IPS-NIHi7 (cell line): Measurements from ENCODE around the gene USP36.
"Not testable (repeated sequence)": the region's sequence is repeated elsewhere in the genome, so short reads cannot be mapped to it uniquely, and the experiment has no call there.

Experiments used
- DNase-seq: peaks from one replicate; pipeline ENCODE4 v3.0.0; 2012; ENCODE audit warnings: mixed read lengths; ENCODE audit errors: extremely low spot score

The USP36 gene

DNA sequence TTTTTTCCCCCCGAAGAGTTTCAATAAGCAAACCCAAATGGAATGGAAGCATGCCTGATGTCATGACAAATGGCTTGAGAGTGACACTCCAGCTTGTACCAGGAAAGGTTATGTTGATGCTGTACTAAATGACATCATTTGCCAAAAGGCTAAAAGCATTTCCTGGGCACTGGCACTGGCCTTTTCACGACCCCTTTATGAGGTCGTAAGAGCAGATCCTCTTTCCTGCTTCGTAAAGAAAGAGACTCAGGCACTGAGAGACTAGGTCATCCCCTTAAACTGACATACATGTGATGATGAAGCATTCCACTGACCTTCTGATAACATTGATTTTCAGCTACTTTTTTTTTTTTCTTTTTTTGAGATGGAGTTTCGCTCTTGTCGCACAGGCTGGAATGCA lies 31.9 kb upstream of the USP36 start:
- DNase-seq = no peak

DNA sequence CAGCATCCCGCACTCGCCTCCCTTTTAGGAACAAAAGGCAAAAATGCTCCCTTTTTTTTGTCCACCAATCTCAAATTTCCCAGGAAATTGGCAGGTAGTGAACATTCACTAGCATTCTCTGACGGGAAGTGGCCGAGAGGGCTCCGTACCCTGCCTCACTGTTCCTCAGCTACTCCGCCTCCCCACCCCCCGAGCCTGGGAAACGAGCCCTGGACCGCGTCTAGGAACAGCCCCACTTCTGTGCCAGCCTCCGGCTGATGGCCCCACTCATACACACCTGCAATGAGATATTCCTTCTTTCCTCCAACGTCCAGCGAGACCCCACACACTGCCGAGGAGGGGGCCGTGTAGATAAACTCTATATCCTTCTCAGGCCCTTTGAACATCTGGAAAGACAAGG lies 30.0 kb upstream of the USP36 start:
- DNase-seq = no peak

- no peak for DNase-seq
These were observed 27.8 kb upstream of the USP36 start for GRCh38 chr17:78868391-78868790.

DNA sequence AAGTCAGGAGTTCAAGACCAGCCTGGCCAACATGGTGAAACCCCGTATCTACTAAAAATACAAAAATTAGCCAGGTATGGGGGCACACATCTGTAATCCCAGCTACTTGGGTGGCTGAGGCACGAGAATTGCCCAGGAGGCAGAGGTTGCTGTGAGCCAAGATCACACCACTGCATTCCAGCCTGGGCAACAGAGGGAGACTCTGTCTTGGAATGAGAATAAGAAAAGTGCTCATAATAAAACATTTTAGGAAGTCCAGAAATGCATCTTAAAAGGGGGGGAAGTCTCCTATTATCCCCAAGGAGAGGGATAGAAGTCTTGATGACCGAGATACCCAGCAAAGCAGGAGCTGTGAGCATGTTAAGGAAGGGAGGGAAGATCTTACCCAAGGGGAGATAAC lies 26.4 kb upstream of the USP36 start:
- DNase-seq = not testable (repeated sequence)

DNA sequence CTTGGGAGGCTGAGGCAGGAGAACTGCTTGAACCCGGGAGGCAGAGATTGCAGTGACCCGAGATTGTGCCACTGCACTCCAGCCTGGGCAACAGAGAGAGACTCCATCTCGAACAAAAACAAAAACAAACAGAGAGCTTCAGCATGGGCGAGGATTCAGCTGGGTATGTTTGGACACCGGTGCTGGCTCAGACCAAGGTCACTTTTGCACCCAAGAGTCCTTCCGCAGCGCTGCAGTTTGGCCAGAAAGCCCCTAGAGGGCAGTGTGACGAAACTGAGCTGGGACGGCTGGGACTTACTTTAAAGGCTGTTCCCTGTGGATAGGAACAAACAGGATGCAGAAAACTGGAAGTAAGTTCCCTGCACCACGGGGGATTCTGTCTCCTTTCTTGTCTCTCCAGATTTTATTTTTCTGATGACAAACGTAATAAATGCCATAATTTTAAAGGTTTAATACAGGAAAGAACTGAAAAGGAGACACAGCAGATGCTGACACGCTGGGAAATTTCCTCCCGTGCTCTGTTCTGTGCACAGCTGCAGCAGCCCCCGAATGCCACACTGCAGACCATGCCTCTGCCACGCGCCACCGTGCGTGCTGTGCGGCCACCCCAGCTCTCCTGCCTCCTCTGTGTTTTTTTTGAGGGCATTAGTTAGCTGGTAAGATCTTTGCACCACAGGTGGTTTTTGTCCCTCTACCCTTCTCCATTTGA lies 25.2 kb upstream of the USP36 start:
- DNase-seq = peak; percentile 86

DNA sequence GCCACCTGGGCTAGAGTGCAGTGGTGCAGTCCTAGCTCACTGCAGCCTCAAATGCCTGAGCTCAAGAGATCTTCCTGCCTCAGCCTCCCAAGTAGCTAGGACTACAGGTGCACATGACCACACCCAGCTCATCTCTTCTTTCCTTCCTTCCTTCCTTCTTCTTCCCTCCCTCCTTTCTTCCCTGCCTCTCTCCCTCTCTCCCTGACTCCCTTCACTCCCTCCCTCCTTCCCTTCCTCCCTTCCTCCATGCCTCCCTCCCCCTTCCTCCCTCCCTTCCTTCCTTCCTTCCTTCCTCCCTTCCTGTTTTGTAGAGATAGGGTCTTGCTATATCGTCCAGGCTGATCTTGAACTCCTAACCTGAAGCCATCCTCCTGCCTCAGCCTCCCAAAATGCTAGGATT lies 23.5 kb upstream of the USP36 start:
- DNase-seq = no peak

GRCh38 chr17:78862073-78863023 lies 21.7 kb upstream of the USP36 start:
- DNase-seq = no peak

DNA sequence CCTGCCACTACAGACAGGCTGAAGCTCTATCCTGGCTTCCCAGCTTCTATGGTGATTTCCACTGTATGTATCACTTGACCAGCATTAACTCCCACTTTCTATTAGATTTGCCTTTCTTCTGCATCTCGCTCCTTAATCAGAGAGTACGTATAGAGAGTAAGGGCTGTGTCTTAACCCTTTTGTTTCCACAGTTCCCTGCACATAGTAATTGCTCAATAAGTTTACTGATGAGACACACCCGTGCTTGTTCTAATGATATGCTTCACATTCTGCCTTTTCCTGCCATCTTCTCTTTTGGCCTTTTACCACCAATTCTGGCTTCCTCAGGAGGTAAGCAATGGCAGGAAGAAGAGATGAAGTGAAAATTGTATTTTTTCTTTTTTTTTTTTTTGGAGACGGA lies 20.6 kb upstream of the USP36 start:
- no peak for DNase-seq

GRCh38 chr17:78859051-78859450 lies 18.4 kb upstream of the USP36 start:
- DNase-seq = no peak

GRCh38 chr17:78857266-78857665 lies 16.7 kb upstream of the USP36 start:
- DNase-seq = no peak

- no peak for DNase-seq
These were observed 15.0 kb upstream of the USP36 start for GRCh38 chr17:78855561-78856165.

DNA sequence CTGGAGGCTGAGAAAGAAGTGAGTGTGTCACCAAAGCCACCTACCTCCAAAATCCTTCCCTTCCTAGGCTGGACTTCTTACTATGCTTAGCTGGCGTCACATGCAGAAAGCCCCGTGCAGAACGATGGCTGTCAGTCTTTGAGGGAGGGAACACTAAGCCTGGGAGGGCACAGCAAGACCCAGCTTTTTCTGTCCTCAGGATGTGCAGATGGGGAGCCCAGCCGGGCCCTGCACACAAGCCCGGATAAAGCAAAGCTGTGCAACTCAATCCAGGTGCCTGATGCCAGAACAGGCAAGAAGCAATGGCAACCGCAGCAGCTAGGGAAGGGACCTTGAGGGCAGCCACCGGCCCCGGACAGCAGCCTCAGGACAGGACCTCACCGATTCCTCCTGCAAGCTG lies 13.9 kb upstream of the USP36 start:
- no peak for DNase-seq

DNA sequence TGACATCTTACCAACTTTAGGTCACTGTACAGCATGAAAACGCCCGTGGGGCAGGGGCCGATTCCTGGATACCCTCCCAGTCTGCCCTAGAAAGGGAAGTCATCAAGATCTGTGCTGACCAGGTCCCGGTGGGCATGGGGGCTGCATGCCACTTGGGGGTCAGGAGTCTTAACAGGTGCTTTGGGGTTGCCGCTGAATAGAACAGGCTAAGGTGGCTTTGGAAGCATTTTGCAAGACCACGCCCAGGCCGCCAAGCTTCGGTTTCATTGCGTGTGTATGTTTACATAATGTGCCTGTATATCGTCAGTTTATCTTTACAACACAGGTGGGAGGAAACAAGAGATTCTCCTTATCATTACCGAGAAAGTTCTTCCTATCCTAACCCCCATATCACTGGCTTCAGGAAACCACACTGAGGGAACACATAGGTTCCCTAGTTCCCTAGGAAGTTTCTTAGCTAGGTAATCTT lies 13.3 kb upstream of the USP36 start:
- no peak for DNase-seq

DNA sequence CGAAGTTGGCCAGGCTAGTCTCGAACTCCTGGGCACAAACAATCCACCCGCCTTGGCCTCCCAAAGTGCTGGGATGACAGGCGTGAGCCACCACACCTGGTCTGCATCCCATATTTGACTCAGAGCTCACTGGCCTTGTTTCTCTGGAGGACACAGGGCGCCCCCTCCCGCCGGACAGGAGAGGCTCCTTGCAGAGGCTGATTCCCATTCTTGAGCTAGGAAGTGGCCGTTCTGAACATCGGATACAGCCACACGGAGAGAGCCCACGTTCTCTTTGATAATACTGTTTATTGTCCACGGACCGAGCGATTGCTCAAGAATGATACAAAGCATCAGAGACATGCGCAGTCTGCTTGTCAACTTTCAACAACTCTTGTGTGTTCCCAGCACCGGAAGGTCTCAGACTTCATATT lies 12.1 kb upstream of the USP36 start:
- peak; percentile 47 for DNase-seq

DNA sequence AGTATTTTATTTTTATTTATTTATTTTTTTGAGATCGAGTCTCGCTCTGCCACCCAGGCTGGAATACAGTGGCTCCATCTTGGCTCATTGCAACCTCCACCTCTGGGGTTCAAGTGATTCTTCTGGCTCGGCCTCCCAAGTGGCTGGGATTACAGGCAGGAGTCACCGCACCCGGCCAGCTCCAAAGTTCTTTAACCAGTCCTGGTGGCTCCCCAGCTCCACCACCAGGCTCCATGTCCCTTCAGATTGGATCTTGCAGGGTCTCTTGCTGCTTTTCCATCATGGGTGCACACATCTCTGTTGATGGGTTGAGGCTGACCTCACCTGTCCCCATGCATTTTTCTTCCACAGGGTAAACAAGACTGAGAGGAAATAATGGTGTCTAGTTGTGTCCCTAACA lies 8.4 kb upstream of the USP36 start:
- no peak for DNase-seq

DNA sequence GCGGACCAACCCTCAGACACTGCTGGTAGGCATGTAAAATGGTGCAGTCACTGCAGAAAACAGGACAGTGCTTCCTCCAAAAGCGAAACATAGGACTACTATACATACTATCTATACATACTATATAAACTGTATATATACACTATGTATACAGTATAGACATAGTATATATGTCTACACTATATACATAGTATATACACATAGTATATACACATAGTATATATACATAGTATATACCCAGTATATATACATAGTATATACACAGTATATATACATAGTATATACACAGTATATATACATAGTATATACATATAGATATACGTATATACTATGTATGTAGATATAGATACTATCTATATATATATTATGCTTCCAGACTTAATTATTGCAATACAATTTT lies 6.4 kb upstream of the USP36 start:
- DNase-seq = no peak

GRCh38 chr17:78844301-78845005 lies 3.8 kb upstream of the USP36 start:
- DNase-seq = no peak

GRCh38 chr17:78842881-78843565 lies 2.4 kb upstream of the USP36 start:
- DNase-seq = peak; percentile 78

DNA sequence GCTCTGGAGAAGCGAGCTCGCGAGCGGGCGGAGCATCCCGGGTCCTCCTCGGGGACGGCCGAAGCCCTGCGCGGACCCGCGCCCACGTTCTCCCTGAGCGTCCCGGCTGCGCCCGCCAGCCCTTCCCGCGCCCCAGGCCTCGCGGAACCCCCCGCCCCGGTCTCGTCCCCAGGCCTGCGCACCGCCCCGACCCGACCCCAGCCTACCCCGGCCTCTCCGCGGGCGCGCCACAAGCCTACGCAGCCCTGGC lies 159 bp downstream of the USP36 start:
- no peak for DNase-seq

GRCh38 chr17:78839762-78840529 lies 668 bp downstream of the USP36 start:
- DNase-seq = peak; percentile 35

- DNase-seq = no peak
These were observed 1.3 kb downstream of the USP36 start for GRCh38 chr17:78839235-78839761.
